Activated CD8-positive, alpha-beta memory T cell treated with anti-CD3 and anti-CD28 coated beads, Interleukin-2, amount 50 U/mL, for 48 hours (primary cell): ENCODE results near the gene SMURF1.
"Not testable (repeated sequence)": the region's sequence is repeated elsewhere in the genome, so short reads cannot be mapped to it uniquely, and the experiment has no call there.

Experiments
- DNase-seq: peaks from one replicate; pipeline ENCODE4 v3.0.0-alpha.2; 2020

Gene SMURF1

GRCh38 chr7:99094401-99094800, 49.5 kb downstream of the SMURF1 start:
- DNase-seq = no peak

GRCh38 chr7:99092064-99092720, 51.7 kb downstream of the SMURF1 start:
- no peak for DNase-seq

GRCh38 chr7:99090771-99091542, 53.0 kb downstream of the SMURF1 start:
- DNase-seq = no peak

- DNase-seq = no peak
Measured at GRCh38 chr7:99089914-99090629, 53.8 kb downstream of the SMURF1 start.

- DNase-seq = no peak
Measured at GRCh38 chr7:99086944-99087343, 57.0 kb downstream of the SMURF1 start.

- DNase-seq = no peak
Measured at GRCh38 chr7:99086532-99086931, 57.4 kb downstream of the SMURF1 start.

- no peak for DNase-seq
Measured at GRCh38 chr7:99083733-99084132, 60.2 kb downstream of the SMURF1 start.

- no peak for DNase-seq
Measured at GRCh38 chr7:99083068-99083651, 60.7 kb downstream of the SMURF1 start.

GRCh38 chr7:99080679-99081078, 63.2 kb downstream of the SMURF1 start:
- no peak for DNase-seq

GRCh38 chr7:99079104-99079503, 64.8 kb downstream of the SMURF1 start:
- DNase-seq = no peak

- DNase-seq = no peak
Measured at GRCh38 chr7:99078416-99078815, 65.5 kb downstream of the SMURF1 start.

GRCh38 chr7:99076615-99077014, 67.3 kb downstream of the SMURF1 start:
- DNase-seq = no peak

- no peak for DNase-seq
Measured at GRCh38 chr7:99073839-99074446, 70.0 kb downstream of the SMURF1 start.

GRCh38 chr7:99072126-99072525, 71.8 kb downstream of the SMURF1 start:
- DNase-seq = no peak

- DNase-seq = no peak
Measured at GRCh38 chr7:99070361-99070760, 73.5 kb downstream of the SMURF1 start.

GRCh38 chr7:99061001-99061776, 82.7 kb downstream of the SMURF1 start:
- no peak for DNase-seq

GRCh38 chr7:99054781-99055180, 89.1 kb downstream of the SMURF1 start:
- no peak for DNase-seq

- no peak for DNase-seq
Measured at GRCh38 chr7:99050971-99051370, 92.9 kb downstream of the SMURF1 start.

- no peak for DNase-seq
Measured at GRCh38 chr7:99047526-99048077, 96.3 kb downstream of the SMURF1 start.

- no peak for DNase-seq
Measured at GRCh38 chr7:99046722-99047121, 97.2 kb downstream of the SMURF1 start.

GRCh38 chr7:99046262-99046661, 97.6 kb downstream of the SMURF1 start:
- DNase-seq = not testable (repeated sequence)

- not testable (repeated sequence) for DNase-seq
Measured at GRCh38 chr7:99044858-99045257, 99.0 kb downstream of the SMURF1 start.
